H9 (cell line): Measurements from ENCODE around the gene TSPAN8. TPM values are rescaled to one million over a fixed set of nuclear protein-coding genes. Genes with fewer than 3 reads are reported as not detected.

Source experiments
- DNase-seq: peaks from one replicate; pipeline ENCODE4 v3.0.0-alpha.2; 2017
- H2AFZ ChIP-seq: one replicate; pipeline ENCODE4 v1.6.1; 2013; ENCODE audit warnings: mild to moderate bottlenecking, low read length, control low read depth, moderate library complexity
- H2AK5ac ChIP-seq: 2 replicates; pipeline ENCODE4 v1.6.1; 2013; ENCODE audit warnings: low read length, control low read depth, mixed read lengths; ENCODE audit not compliant: insufficient read length
- H2BK120ac ChIP-seq: one replicate; pipeline ENCODE4 v1.6.1; 2013; ENCODE audit warnings: low read depth, mild to moderate bottlenecking, low read length, control low read depth, inconsistent platforms; ENCODE audit not compliant: poor library complexity, severe bottlenecking
- H2BK12ac ChIP-seq: 2 replicates; pipeline ENCODE4 v1.6.1; 2013; ENCODE audit warnings: low read length, control low read depth, mixed read lengths, low read depth; ENCODE audit not compliant: insufficient read length
- H2BK15ac ChIP-seq: 2 replicates; pipeline ENCODE4 v1.6.1; 2013; ENCODE audit warnings: low read depth, low read length, control low read depth
- H2BK20ac ChIP-seq: one replicate; pipeline ENCODE4 v1.6.1; 2013; ENCODE audit warnings: low read depth, mild to moderate bottlenecking, low read length, control low read depth, inconsistent platforms; ENCODE audit not compliant: poor library complexity, severe bottlenecking
- H2BK5ac ChIP-seq: 2 replicates; pipeline ENCODE4 v1.6.1; 2013; ENCODE audit warnings: low read length, control low read depth, mixed read lengths; ENCODE audit not compliant: insufficient read length
- H3K14ac ChIP-seq: 2 replicates; pipeline ENCODE4 v1.6.1; 2013; ENCODE audit warnings: low read length, control low read depth; ENCODE audit not compliant: insufficient read depth
- H3K18ac ChIP-seq: 2 replicates; pipeline ENCODE4 v1.6.1; 2013; ENCODE audit warnings: low read depth, mild to moderate bottlenecking, mixed read lengths, low read length, control low read depth; ENCODE audit not compliant: insufficient read length
- H3K23ac ChIP-seq: 2 replicates; pipeline ENCODE4 v1.6.1; 2013; ENCODE audit warnings: low read length, control low read depth, mixed read lengths, low read depth; ENCODE audit not compliant: insufficient read length
- H3K23me2 ChIP-seq: 2 replicates; pipeline ENCODE4 v1.6.1; 2013; ENCODE audit warnings: low read depth, mild to moderate bottlenecking, mixed read lengths, low read length, control low read depth; ENCODE audit not compliant: insufficient read length, poor library complexity, severe bottlenecking
- H3K27ac ChIP-seq: 2 replicates; pipeline ENCODE4 v1.5.1; 2013; ENCODE audit warnings: low read length, control low read depth, mixed read lengths, low read depth; ENCODE audit not compliant: insufficient read length
- H3K27me3 ChIP-seq: 2 replicates; pipeline ENCODE4 v1.6.1; 2013; ENCODE audit warnings: low read length, control low read depth, inconsistent platforms; ENCODE audit not compliant: insufficient read depth
- H3K4ac ChIP-seq: 2 replicates; pipeline ENCODE4 v1.6.1; 2013; ENCODE audit warnings: low read depth, mild to moderate bottlenecking, control low read depth, inconsistent platforms, low read length, moderate library complexity
- H3K4me1 ChIP-seq: 2 replicates; pipeline ENCODE4 v1.6.1; 2013; ENCODE audit warnings: low read length, control low read depth, inconsistent platforms; ENCODE audit not compliant: insufficient read depth
- H3K4me2 ChIP-seq: 2 replicates; pipeline ENCODE4 v1.6.1; 2013; ENCODE audit warnings: low read length, control low read depth, mixed read lengths; ENCODE audit not compliant: insufficient read length, insufficient read depth
- H3K56ac ChIP-seq: 2 replicates; pipeline ENCODE4 v1.6.1; 2013; ENCODE audit warnings: low read depth, mild to moderate bottlenecking, mixed read lengths, low read length, control low read depth; ENCODE audit not compliant: insufficient read length
- H3K79me1 ChIP-seq: 2 replicates; pipeline ENCODE4 v1.6.1; 2013; ENCODE audit warnings: low read depth, mild to moderate bottlenecking, moderate library complexity, low read length, control low read depth, inconsistent platforms; ENCODE audit not compliant: insufficient read depth, poor library complexity, severe bottlenecking
- H3K79me2 ChIP-seq: 2 replicates; pipeline ENCODE4 v1.6.1; 2013; ENCODE audit warnings: low read length, control low read depth, inconsistent platforms; ENCODE audit not compliant: insufficient read depth
- H3K9ac ChIP-seq: 2 replicates; pipeline ENCODE4 v1.6.1; 2013; ENCODE audit warnings: low read length, control low read depth, mixed read lengths; ENCODE audit not compliant: insufficient read length; ENCODE audit errors: extremely low read depth
- H3K9me3 ChIP-seq: one replicate; pipeline ENCODE4 v1.6.1; 2013; ENCODE audit warnings: low read depth, low read length, inconsistent platforms; ENCODE audit not compliant: control insufficient read depth
- H3T11ph ChIP-seq: one replicate; pipeline ENCODE4 v1.6.1; 2013; ENCODE audit warnings: mild to moderate bottlenecking, low read length, control low read depth, inconsistent platforms
- H4K20me1 ChIP-seq: one replicate; pipeline ENCODE4 v1.6.1; 2013; ENCODE audit not compliant: control insufficient read depth, insufficient read length, insufficient read depth
- H4K5ac ChIP-seq: 2 replicates; pipeline ENCODE4 v1.6.1; 2013; ENCODE audit warnings: low read depth, mild to moderate bottlenecking, mixed read lengths, low read length, control low read depth; ENCODE audit not compliant: insufficient read length
- H4K8ac ChIP-seq: replicated peaks from 2 replicates; pipeline ENCODE4 v1.6.1; 2013; ENCODE audit warnings: low read length, control low read depth, mixed read lengths, low read depth; ENCODE audit not compliant: insufficient read length
- H4K91ac ChIP-seq: 2 replicates; pipeline ENCODE4 v1.6.1; 2013; ENCODE audit warnings: low read depth, mild to moderate bottlenecking, moderate library complexity, mixed read lengths, low read length, control low read depth; ENCODE audit not compliant: insufficient read length
- H3K27ac Mint-ChIP-seq, 3 experiments: 2 replicates in 2 of 3; 3 replicates in 1 of 3; pipeline ENCODE4 v1.8.0; 2020 to 2021; ENCODE audit warnings: mixed read lengths in 3 of 3, mild to moderate bottlenecking in 1 of 3, moderate library complexity in 1 of 3
- H3K27me3 Mint-ChIP-seq: 2 replicates; pipeline ENCODE4 v1.8.0; 2021; ENCODE audit warnings: low read depth, mild to moderate bottlenecking, moderate library complexity, mixed read lengths
- H3K36me3 Mint-ChIP-seq, 3 experiments: 2 replicates in 2 of 3; 3 replicates in 1 of 3; pipeline ENCODE4 v1.8.0; 2020 to 2021; ENCODE audit warnings: low read depth in 3 of 3, mixed read lengths in 3 of 3; ENCODE audit not compliant: insufficient read depth in 1 of 3
- H3K4me1 Mint-ChIP-seq, 2 experiments: 2 replicates each; pipeline ENCODE4 v1.8.0; 2020; ENCODE audit warnings: mixed read lengths in 2 of 2
- H3K4me3 Mint-ChIP-seq, 2 experiments: 2 replicates in 1 of 2; 3 replicates in 1 of 2; pipeline ENCODE4 v1.8.0; 2020 to 2021; ENCODE audit warnings: mild to moderate bottlenecking in 2 of 2, mixed read lengths in 2 of 2, moderate library complexity in 1 of 2
- H3K9me3 Mint-ChIP-seq, 2 experiments: 2 replicates in 1 of 2; 3 replicates in 1 of 2; pipeline ENCODE4 v1.8.0; 2020; ENCODE audit warnings: mild to moderate bottlenecking in 2 of 2, mixed read lengths in 2 of 2, moderate library complexity in 1 of 2
- CTCF ChIP-seq: fragments of 200-600 bp; sonication (generic); conservative IDR thresholded peaks from 3 replicates; pipeline ENCODE4 v1.8.0; 2021; ENCODE audit warnings: antibody characterized with exemption, mild to moderate bottlenecking
- WGBS: extraction: QIAGEN DNeasy Blood & Tissue Kit; methylation state at CpG from one replicate; pipeline ENCODE4 v1.1.7; 2013; ENCODE audit warnings: missing lambda C conversion rate, low lambda C conversion rate, mixed read lengths; ENCODE audit not compliant: insufficient read length; ENCODE audit errors: extremely low coverage; 5-methylcytosine and 5-hydroxymethylcytosine counted together
- total RNA-seq: library from RNA; stranded (reverse); gene quantifications from 2 replicates; pipeline ENCODE4 v1.2.1, GENCODE V29; 2021

Gene TSPAN8
- total RNA-seq, 1 experiment from 2014 or later: not detected

GRCh38 chr12:71161591-71161990, 3.8 kb upstream of the TSPAN8 start:
- no peaks in the 10 kb centered on the region for H3K79me1 ChIP-seq
- no peaks in the 10 kb centered on the region for H3K9me3 ChIP-seq
- H2AK5ac ChIP-seq: no peak overlapping the region
- H3K27ac ChIP-seq: no peak overlapping the region
- no peak overlapping the region for H4K5ac ChIP-seq
- DNase-seq: no peak
- H2AFZ ChIP-seq: no peak overlapping the region
- H2BK120ac ChIP-seq: no peak overlapping the region
- H2BK12ac ChIP-seq: no peak overlapping the region
- no peak overlapping the region for H4K91ac ChIP-seq
- no peak overlapping the region for H2BK20ac ChIP-seq
- no peak overlapping the region for H3K4me2 ChIP-seq
- no peaks in the 10 kb centered on the region for H3K23me2 ChIP-seq
- no peak overlapping the region for H3K14ac ChIP-seq
- H3K36me3 Mint-ChIP-seq: peaks cover under 1 to 5% (median 2%) of the 10 kb centered on the region in 3 experiments; a peak in 5 of 7 replicates
- H3K4me1 ChIP-seq: no peaks in the 10 kb centered on the region
- no peak overlapping the region for H3K18ac ChIP-seq
- H3K4me3 Mint-ChIP-seq: no peak overlapping the region
- no peak overlapping the region for H3K27ac Mint-ChIP-seq
- H3K23ac ChIP-seq: no peak overlapping the region
- H3K4ac ChIP-seq: no peak overlapping the region
- no peak overlapping the region for H3K56ac ChIP-seq
- H4K20me1 ChIP-seq: no peaks in the 10 kb centered on the region
- no peaks in the 10 kb centered on the region for H3K27me3 ChIP-seq
- no peaks in the 10 kb centered on the region for H3K79me2 ChIP-seq
- no peak overlapping the region for H2BK5ac ChIP-seq
- no peak overlapping the region for H3T11ph ChIP-seq
- peaks cover 3 to 9% of the 10 kb centered on the region in 2 experiments; a peak in 2 of 4 replicates for H3K4me1 Mint-ChIP-seq
- no peak overlapping the region for H2BK15ac ChIP-seq
- no peaks in the 10 kb centered on the region; the same call in 1 of the 2 replicates for H3K27me3 Mint-ChIP-seq
- no peak overlapping the region for H4K8ac ChIP-seq
- no peak for TF ChIP-seq CTCF
- peaks cover under 1 to 4% of the 10 kb centered on the region in 2 experiments; a peak in 4 of 5 replicates for H3K9me3 Mint-ChIP-seq
- H3K9ac ChIP-seq: no peak overlapping the region
- no CpG with 5 or more reads among the region's 1 CpG for WGBS
